GM18526 (cell line): ENCODE measurements around the gene RNF31.

Source experiments
- POLR2A ChIP-seq: IDR thresholded peaks from 3 replicates; pipeline ENCODE4 v1.6.1; 2011; ENCODE audit not compliant: insufficient read length; ENCODE audit errors: extremely low read depth

The RNF31 gene

DNA sequence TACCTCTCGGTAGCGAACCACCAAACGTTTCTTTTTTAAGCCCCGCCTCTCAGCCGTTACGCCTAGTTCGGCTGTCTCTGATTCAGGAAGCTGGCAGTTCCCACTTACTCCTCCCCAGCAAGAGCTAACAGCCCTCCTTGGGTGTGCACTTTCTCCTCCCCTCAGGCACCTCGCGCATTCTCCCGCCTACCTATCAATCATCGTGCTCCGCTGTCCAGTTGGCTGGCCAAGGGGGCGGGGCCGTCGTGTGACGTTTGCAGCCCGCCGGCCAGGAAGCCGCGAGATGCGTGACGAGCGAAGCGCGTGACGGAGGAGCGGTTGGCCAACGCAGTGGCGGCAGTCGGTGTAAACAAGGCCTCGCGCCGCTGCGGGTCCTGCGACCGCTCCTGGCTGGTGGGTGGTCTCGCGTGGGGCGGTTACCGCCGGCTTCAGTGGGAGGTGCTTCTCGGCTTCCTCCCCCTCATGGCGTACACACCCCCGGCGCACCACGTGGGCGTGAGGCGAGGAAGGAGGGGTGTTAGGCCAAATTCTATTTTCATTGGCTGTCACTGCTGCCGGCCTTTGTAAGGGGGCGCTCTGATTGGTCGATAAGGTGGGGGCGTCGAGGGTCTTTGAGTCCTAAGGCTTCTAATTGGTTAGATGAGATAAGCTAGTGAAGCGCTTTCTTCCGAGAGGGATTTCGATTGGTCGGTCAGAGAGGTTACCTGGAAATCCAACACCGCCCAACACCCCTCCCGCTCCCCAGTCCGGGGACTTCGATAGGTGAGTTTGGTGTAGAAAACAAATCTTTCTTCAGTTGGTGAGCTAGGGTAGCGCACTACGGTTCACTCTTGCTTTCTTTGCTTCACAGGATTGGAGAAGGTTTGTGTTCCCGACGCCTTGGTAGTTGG is 32.5 kb upstream of the RNF31 start, which contains the start of the genes DCAF11 and NRL:
Gene DCAF11 (plus strand): TSS at position 246 of the 890 bp plus-strand sequence. CDS start 818 bp downstream, outside the sequence.
Gene NRL (minus strand): TSS at position 418 of the 890 bp plus-strand sequence. CDS start 32,101 bp downstream, outside the sequence.
- TF ChIP-seq POLR2A, result peak; percentile 9

DNA sequence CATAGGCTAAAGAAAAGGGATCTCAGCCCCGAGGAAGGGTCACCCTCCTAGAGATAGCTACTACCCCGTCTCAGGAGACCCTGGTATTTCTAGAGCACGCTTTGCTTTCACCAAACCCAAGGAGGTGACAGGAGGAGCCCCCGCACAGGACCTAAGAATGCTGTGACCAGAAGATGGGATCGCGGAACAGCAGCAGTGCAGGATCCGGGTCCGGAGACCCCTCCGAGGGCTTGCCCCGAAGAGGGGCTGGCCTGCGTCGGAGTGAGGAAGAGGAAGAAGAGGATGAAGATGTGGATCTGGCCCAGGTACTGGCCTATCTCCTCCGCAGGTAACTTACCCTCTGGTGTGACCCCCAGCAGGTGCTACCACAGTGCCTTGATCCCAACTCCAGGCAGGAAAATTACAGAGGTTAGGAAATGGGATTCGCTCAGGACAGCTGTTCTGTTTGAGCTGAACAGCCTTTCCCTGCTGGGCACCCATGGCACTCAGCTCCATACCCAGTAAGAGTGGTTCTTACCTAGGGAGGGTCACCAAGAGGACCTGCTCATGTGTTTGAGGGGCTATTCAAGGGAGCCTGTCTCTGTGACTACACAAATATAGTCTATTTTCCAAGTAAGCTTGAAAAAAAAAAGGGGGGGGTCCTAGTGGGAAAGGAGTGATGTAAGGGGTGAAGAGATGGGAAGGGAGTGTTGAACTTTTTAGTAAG is 31.7 kb upstream of the RNF31 start:
- no peak for TF ChIP-seq POLR2A

DNA sequence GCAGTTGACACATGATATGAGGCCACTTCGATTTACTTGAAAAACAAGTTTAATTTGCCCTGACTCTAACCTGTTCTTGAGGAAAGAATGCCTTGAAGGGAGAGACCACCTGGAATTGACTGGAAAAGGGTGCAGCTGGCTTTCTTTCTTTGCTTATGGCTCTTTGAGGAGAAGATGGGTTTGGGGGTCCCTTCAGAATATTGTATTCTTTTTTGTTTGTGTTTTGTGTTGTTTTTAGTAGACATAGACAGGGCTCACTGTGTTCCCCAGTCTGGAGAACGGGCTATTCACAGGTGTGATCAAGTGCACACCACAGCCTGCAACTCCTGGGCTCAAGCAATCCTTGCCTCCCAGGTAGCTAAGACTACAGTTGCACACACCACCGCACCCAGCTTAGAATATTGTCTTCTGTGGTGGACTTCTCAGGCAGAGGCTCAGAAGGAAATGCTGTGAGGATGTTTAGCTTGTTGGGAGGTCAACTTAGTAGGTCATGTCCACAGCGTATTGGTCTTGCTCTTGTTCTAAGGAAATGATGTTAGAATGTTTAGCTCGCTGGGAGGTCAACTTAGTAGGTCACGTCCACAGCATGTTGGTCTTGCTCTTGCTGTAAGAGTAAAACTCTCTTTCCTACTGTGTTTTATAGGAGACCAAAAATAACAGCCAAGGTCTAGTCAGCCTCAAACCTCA is 31.0 kb upstream of the RNF31 start:
- no peak for TF ChIP-seq POLR2A

- no peak for TF ChIP-seq POLR2A
These were observed 30.1 kb upstream of the RNF31 start for GRCh38 chr14:24117179-24117578.

DNA sequence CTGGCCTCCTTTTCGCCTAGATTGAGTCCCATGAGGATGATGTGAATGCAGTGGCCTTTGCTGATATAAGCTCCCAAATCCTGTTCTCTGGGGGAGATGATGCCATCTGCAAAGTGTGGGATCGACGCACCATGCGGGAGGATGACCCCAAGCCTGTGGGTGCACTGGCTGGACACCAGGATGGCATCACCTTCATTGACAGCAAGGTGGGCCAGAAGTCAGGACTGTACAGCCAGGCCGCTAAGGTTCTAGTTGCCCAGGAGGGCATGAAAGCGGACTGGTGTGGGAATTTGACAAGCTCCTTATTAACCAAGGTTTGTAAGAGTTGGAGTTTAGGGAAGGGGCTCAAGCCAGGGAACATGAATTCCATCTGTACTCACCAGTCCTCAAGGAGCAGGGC is 27.6 kb upstream of the RNF31 start:
- TF ChIP-seq POLR2A, result no peak

DNA sequence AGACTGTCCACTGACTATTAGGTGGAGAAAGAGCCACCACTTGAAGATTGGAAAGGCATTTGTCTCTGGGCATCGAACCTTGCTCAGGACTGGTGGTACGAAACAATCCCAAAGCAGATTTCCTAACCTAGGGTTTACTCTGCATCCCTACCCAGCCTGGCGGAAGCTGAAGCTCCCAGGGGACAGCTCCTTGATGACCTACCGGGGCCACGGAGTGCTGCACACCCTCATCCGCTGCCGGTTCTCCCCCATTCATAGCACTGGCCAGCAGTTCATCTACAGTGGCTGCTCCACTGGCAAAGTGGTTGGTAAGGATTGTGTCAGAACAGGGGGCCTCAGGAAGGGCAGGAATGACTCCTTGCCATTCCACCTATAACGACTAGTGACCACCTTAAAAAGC is 26.1 kb upstream of the RNF31 start:
- TF ChIP-seq POLR2A, result no peak

DNA sequence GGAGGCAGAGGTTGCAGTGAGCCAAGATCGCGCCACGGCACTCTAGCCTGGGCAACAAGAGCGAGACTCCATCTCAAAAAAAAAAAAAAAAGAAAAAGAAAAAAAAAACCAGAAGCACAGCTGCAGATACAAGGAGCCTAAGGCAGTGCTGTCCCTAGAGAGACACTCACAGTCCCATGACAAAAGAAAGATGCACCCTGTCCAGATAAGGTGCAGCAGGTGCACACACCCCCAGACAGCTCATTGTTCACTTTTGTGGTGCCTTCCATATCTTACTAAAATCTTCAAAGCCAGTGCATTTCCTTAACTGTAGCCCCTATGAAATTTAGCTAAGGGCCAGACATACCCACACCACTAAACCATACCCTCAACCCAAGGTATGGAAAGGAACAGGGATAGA is 24.9 kb upstream of the RNF31 start:
- TF ChIP-seq POLR2A, result no peak

GRCh38 chr14:24122898-24123297 is 24.4 kb upstream of the RNF31 start:
- no peak for TF ChIP-seq POLR2A

DNA sequence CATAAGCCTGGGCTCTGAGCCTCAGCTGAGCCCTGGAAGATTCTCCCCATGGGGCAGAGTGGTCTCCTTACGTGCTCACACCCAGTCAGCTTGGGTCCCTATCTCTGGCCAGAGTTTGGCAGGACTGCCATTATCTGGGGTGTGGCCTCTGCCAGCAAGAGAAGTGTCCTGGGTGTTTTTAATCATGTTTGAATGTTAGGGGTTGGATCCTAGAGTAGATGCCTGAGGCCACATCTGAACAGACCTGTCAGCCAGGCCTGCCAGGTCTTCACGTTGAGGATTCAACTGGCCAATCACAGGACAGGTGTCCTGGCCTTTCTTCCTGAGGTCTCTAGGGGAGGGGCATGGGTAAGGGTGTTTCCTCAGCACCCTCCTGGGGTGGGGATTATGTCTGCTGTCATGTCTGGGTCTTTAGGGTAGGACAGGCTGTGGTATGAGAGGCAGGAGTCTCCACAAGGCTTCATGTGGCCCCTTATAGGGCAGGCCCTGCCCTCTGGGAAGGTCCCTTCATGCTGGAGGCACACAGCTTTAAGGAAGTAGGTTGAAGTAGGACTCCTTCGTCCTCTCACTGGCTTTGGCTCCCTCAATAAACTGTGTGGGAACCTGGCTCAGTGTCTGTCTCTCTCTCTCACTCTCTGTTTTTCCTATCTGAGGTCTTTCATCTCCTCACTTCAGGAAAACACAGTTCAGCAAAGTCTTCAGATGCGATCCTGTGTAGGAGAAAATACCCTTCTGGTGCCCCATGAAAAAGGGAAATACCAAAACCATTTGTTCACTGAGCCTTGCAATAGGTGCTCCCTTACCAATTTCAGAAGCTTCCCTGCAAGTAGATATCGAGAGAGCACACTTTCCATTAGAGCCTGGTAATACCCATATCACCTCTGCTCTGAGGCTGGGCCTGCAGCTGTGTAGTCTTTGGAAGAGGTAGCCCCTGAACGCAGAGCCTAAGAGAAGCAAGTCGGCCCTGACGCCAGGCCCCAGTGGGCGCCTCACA is 23.6 kb upstream of the RNF31 start:
- no peak for TF ChIP-seq POLR2A

DNA sequence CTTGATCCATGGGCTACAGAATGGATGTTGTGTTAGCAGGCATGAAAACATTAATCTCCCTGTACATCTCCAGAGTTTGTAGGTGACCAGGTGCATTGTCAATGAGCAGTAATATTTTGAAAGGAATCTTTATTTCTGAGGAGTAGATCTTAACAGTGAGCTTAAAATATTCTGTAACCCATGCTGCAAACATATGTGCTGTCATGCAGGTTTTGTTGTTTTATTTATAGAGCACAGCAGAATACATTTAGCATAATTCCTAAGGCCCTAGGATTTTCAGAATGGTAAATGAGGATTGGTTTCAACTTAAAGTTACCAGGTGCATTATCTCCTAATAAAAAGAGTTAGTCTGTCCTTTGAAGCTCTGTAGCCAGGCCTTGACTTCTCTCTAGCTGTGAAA is 20.4 kb upstream of the RNF31 start:
- TF ChIP-seq POLR2A, result no peak

DNA sequence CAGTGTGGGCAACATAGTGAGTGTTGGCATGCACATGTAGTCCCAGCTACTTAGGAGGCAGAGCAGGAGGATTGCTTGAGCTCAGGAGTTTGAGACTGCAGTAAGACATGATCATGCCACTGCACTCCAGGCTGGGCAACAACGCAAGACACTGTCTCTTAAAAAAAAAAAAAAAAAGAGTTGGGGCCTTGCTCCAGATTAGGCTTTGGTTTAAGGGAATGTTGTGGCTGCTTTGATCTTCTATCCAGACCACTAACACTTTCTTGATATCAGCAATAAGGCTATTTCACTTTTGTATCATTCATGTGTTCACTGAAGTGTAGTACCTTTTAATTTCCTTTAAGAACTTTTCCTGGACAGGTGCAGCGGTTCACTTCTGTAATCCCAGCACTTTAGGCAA is 19.6 kb upstream of the RNF31 start:
- TF ChIP-seq POLR2A, result no peak

DNA sequence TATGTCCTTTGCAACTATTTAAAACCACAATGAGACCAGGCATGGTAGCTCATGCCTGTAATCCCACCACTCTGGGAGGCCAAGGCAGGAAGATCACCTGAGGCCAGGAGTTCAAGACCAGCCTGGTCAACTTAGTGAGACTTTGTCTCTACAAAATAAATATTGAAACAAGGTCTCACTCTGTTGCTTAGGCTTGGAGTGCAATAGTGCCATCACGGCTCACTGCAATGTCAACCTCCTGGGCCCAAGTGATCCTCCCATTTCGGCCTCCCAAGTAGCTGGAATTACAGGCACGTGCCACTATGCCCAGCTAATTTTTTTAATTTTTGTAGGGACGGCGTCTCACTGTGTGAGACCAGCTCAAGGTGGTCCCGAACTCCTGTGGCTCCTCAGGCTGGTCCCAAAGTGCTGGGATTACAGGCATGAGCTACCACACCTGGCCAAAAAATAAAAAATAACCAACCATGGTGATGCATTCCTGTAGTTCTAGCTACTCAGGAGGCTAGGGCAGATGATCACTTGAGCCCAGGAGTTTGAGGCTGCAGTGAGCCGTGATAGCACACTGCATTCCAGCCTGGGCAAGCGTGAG is 17.8 kb upstream of the RNF31 start:
- TF ChIP-seq POLR2A, result no peak

- TF ChIP-seq POLR2A, result no peak
These were observed 16.9 kb upstream of the RNF31 start, which contains the start of gene FITM1 for GRCh38 chr14:24130380-24130716. Gene FITM1 (plus strand): TSS chr14:24130659. CDS start chr14:24131564, 905 bp downstream.
